Lower leg skin (tissue), 3 donors: Measurements from ENCODE around the gene IRF9.

Experiments used
- CTCF ChIP-seq, 3 donors: fragments of 450-650 bp; IDR thresholded peaks; one replicate each; pipeline ENCODE4 v1.5.1; 2016; ENCODE audit warnings: antibody characterized with exemption in 3 of 3, mild to moderate bottlenecking in 3 of 3, moderate library complexity in 2 of 3
- POLR2A ChIP-seq, 2 donors: fragments of 450-650 bp; IDR thresholded peaks; one replicate each; pipeline ENCODE4 v1.6.1; 2016 to 2017; ENCODE audit warnings: antibody characterized with exemption in 2 of 2, mild to moderate bottlenecking in 1 of 2, moderate library complexity in 1 of 2

- no peak for TF ChIP-seq CTCF (IDR thresholded peaks at IDR 0.05)
- no peak for TF ChIP-seq POLR2A (IDR thresholded peaks at IDR 0.05)
Measured at GRCh38 chr14:24176599-24176998, 15.5 kb downstream of the IRF9 start.
